CD4-positive, CD25-positive, alpha-beta regulatory T cell (primary cell): ENCODE measurements around the gene OSBP2. TPM values are rescaled to one million over a fixed set of nuclear protein-coding genes. Genes with fewer than 3 reads are reported as not detected.

Experiments used
- ATAC-seq, 2 donors: fragments of 150-1000 bp; cut with Tn5 transposase; one replicate each; pipeline ENCODE4 v1.10.0; 2021; ENCODE audit warnings: low read depth in 2 of 2, moderate number of reproducible peaks in 2 of 2, moderate library complexity in 1 of 2
- DNase-seq, 3 donors: peaks; one replicate each; pipeline versions ENCODE4 v3.0.0 to v3.0.0-alpha.2; 2012 to 2022; ENCODE audit warnings: mixed read lengths in 1 of 3
- H3K27ac ChIP-seq: one replicate; pipeline ENCODE4 v1.7.0; 2013; ENCODE audit warnings: mild to moderate bottlenecking, low read length; ENCODE audit not compliant: insufficient read depth, poor library complexity, severe bottlenecking
- H3K27me3 ChIP-seq: one replicate; pipeline ENCODE4 v1.7.0; 2013; ENCODE audit warnings: low read length; ENCODE audit not compliant: control insufficient read depth, insufficient read depth
- H3K36me3 ChIP-seq: one replicate; pipeline ENCODE4 v1.7.0; 2013; ENCODE audit warnings: mild to moderate bottlenecking, low read length, moderate library complexity; ENCODE audit not compliant: control insufficient read depth, insufficient read depth
- H3K4me1 ChIP-seq: 2 replicates; pipeline ENCODE4 v1.7.0; 2013; ENCODE audit warnings: mild to moderate bottlenecking, low read length; ENCODE audit not compliant: insufficient read depth, control insufficient read depth, poor library complexity, severe bottlenecking
- H3K4me3 ChIP-seq: one replicate; pipeline ENCODE4 v1.7.0; 2013; ENCODE audit warnings: low read depth, mild to moderate bottlenecking, low read length, moderate library complexity
- H3K9me3 ChIP-seq, 2 experiments: 1 replicate in 1 of 2; 2 replicates in 1 of 2; pipeline ENCODE4 v1.7.0; 2013; ENCODE audit warnings: low read length in 2 of 2, mild to moderate bottlenecking in 1 of 2, moderate library complexity in 1 of 2; ENCODE audit not compliant: control insufficient read depth in 2 of 2
- H3K27ac Mint-ChIP-seq, 3 donors: one replicate each; pipeline ENCODE4 v1.8.0; 2020 to 2022; ENCODE audit warnings: mild to moderate bottlenecking in 3 of 3, mixed read lengths in 3 of 3, moderate library complexity in 2 of 3
- H3K27me3 Mint-ChIP-seq: one replicate; pipeline ENCODE4 v1.8.0; 2022; ENCODE audit warnings: mild to moderate bottlenecking, mixed read lengths
- H3K36me3 Mint-ChIP-seq: one replicate; pipeline ENCODE4 v1.8.0; 2020; ENCODE audit warnings: mixed read lengths
- H3K4me1 Mint-ChIP-seq, 4 donors: one replicate each; pipeline ENCODE4 v1.8.0; 2020 to 2022; ENCODE audit warnings: mixed read lengths in 4 of 4, mild to moderate bottlenecking in 1 of 4
- H3K4me3 Mint-ChIP-seq, 4 donors: one replicate each; pipeline ENCODE4 v1.8.0; 2020 to 2022; ENCODE audit warnings: mild to moderate bottlenecking in 4 of 4, mixed read lengths in 4 of 4, moderate library complexity in 3 of 4
- H3K9me3 Mint-ChIP-seq, 7 donors: one replicate each; pipeline ENCODE4 v1.8.0; 2020 to 2022; ENCODE audit warnings: mixed read lengths in 7 of 7, mild to moderate bottlenecking in 3 of 7, moderate library complexity in 2 of 7
- polyA plus RNA-seq, 4 donors: library from polyadenylated mRNA; unstranded; fragments of 300-500 nt; fragmentation: Illumina TruSeq; gene quantifications; one replicate each; pipeline ENCODE4 v1.2.3, GENCODE V29; 2021
- total RNA-seq: library from RNA; stranded (reverse); gene quantifications from one replicate; pipeline ENCODE4 v1.2.3, GENCODE V29; 2022

Gene OSBP2
- total and polyA plus RNA-seq, 5 donors from 2014 or later, result 0.86 to 9.9 (median 1.7) TPM

DNA sequence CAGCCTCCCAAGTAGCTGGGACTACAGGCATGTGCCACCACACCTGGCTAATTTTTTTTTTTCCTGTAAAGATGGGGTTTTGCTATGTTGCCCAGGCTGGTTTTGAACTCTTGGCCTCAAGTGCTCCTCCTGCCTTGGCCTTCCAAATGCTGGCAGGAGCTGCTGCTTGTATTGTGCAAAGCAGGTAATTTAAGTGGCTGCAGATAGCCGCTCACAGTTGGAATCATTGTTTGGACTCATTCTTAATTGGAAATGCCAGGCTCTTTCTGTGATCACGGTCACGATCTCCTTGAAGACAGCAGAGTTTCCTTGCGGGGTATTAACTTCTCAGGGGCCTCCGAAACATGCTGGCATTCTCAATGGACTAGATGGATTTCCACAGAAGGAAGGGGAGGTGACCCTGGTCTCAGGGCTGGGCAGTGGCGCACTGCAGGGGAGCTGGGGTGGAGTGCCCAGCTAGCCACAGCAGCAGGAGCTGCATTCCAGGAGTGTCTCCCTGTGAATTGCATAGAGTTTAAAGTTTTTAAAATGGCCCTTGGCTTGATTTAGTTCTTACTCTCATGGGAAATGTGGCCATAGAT is 137.8 kb downstream of the OSBP2 start:
- Histone ChIP-seq H3K36me3 (no peaks in the 10 kb centered on the region), H3K4me3 (no peak overlapping the region), H3K4me1 (no peaks in the 10 kb centered on the region), H3K9me3 (no peaks in the 10 kb centered on the region), H3K27me3 (peaks cover 2% of the 10 kb centered on the region), H3K27ac (no peak overlapping the region)
- Mint-ChIP-seq H3K4me3 (no peak overlapping the region), H3K4me1 (peaks cover 0 to 4% (median 0%) of the 10 kb centered on the region in 4 donors), H3K27ac (no peak overlapping the region), H3K36me3 (no peaks in the 10 kb centered on the region), H3K9me3 (peaks cover 0 to 6% (median 0%) of the 10 kb centered on the region in 7 donors), H3K27me3 (no peaks in the 10 kb centered on the region)
- DNase-seq, result no peak
- no peak for ATAC-seq

DNA sequence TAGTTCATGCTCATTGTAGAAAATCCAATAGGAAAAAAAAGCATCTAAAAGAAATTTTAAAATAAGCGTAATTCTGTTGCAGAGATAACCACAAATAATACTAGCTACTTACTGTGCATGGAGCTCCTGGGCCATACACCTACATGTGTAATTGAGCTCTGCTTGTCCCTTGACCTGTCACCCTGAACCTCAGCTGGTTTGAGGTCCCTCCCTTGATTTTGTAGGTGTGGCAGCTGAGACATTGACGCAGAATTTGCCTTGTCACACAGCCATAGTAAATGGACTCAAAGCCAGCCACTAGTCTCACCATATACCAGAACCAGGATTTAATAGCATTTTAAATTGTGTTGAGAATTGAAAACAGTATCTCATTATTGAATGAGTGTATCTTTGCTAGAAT is 138.6 kb downstream of the OSBP2 start:
- H3K9me3 Mint-ChIP-seq, result peaks cover 0 to 6% (median 1%) of the 10 kb centered on the region in 7 donors
- H3K4me3 Mint-ChIP-seq, result no peak overlapping the region
- Histone ChIP-seq H3K4me3 (no peak overlapping the region), H3K27me3 (peaks cover 4% of the 10 kb centered on the region), H3K27ac (no peak overlapping the region), H3K36me3 (no peaks in the 10 kb centered on the region), H3K9me3 (peaks cover 4 to 5% of the 10 kb centered on the region in 2 experiments), H3K4me1 (no peaks in the 10 kb centered on the region)
- H3K36me3 Mint-ChIP-seq, result no peaks in the 10 kb centered on the region
- no peak overlapping the region for H3K27ac Mint-ChIP-seq
- peaks cover 0 to 4% (median 0%) of the 10 kb centered on the region in 4 donors for H3K4me1 Mint-ChIP-seq
- DNase-seq (no peak), ATAC-seq (no peak)
- no peaks in the 10 kb centered on the region for H3K27me3 Mint-ChIP-seq

DNA sequence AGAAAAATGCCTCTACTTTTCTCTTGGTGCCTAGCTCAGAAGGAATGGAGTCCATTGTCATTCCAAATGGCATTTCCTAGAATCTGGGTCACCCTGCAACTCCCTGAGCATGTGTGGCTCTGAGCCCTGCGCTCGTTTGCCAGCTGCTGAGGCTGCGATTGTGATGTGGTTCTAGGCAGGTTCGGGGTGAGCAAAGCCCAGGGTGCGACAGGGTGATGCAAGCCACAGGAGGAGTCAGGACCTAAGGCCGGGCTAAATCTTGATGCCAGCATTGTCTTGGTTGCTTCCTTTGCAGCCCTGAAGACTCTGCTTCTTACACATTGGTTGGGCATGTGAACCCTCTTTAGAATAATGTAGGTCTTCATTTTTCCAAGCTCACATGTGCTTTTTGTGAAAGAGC is 142.9 kb downstream of the OSBP2 start:
- no peaks in the 10 kb centered on the region for H3K36me3 ChIP-seq
- ATAC-seq (no peak), DNase-seq (no peak)
- peaks cover 7% of the 10 kb centered on the region in 2 experiments for H3K9me3 ChIP-seq
- H3K27ac Mint-ChIP-seq, result no peak overlapping the region
- peaks cover 4% of the 10 kb centered on the region for H3K27me3 ChIP-seq
- peaks cover 0 to 3% (median 0%) of the 10 kb centered on the region in 4 donors for H3K4me1 Mint-ChIP-seq
- no peak overlapping the region for H3K4me3 ChIP-seq
- H3K4me1 ChIP-seq, result no peaks in the 10 kb centered on the region
- H3K36me3 Mint-ChIP-seq, result no peaks in the 10 kb centered on the region
- H3K27ac ChIP-seq, result no peak overlapping the region
- no peaks in the 10 kb centered on the region for H3K27me3 Mint-ChIP-seq
- no peak overlapping the region for H3K4me3 Mint-ChIP-seq
- peaks cover 0 to 8% (median 3%) of the 10 kb centered on the region in 7 donors for H3K9me3 Mint-ChIP-seq

DNA sequence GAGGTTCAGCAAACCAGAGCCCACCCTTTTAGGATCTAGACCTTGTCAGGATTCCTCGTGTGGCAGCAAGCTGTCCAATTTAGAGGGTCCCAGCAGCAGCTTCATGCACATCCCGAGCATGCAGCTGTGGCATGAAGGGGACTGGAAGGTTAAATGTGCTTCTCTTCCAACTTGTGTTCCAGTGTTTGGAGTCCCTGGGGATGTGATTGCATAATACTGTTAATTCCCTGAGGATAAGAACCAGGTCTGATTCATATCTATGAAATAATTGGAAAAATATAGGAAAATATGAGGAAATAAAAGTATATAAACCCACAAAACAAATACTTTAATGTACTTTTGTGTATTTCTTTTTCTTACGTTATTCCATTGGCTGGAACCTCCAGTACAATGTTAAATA is 143.4 kb downstream of the OSBP2 start:
- Histone ChIP-seq H3K27me3 (peaks cover 4% of the 10 kb centered on the region), H3K4me3 (no peak overlapping the region), H3K36me3 (no peaks in the 10 kb centered on the region), H3K4me1 (no peaks in the 10 kb centered on the region), H3K27ac (no peak overlapping the region), H3K9me3 (peaks cover 7% of the 10 kb centered on the region in 2 experiments)
- no peak overlapping the region for H3K27ac Mint-ChIP-seq
- peaks cover 0 to 3% (median 0%) of the 10 kb centered on the region in 4 donors for H3K4me1 Mint-ChIP-seq
- H3K9me3 Mint-ChIP-seq, result peaks cover 0 to 8% (median 3%) of the 10 kb centered on the region in 7 donors
- H3K36me3 Mint-ChIP-seq, result no peaks in the 10 kb centered on the region
- no peak overlapping the region for H3K4me3 Mint-ChIP-seq
- DNase-seq, result no peak
- no peak for ATAC-seq
- H3K27me3 Mint-ChIP-seq, result no peaks in the 10 kb centered on the region

DNA sequence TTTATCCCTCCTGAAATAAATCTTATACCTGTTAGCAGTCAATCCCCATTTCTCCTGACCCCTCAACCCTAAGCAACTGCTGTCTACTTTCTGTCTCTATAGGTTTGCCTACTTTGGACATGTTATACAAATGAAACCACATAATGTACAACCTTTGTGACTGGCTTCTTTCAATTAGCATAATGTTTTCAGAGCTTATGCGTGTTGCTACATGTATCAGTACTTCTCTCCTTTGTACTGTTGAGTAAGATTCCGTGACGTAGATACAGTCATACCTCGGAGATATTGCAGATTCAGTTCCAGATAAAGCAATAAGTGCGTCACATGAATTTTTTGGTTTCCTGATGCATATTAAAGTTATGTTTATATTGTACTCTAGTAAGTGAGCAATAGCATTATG is 146.6 kb downstream of the OSBP2 start:
- ATAC-seq (peak; percentile 75 to 77), DNase-seq (peak in 2 of 3 donors; percentile 8 to 36)
- Mint-ChIP-seq H3K36me3 (no peaks in the 10 kb centered on the region), H3K4me1 (peaks cover 0 to 3% (median 0%) of the 10 kb centered on the region in 4 donors), H3K27me3 (no peaks in the 10 kb centered on the region), H3K9me3 (peaks cover 0 to 8% (median 3%) of the 10 kb centered on the region in 7 donors), H3K27ac (peak overlapping the region in 2 of 3 donors; percentile 20 to 64), H3K4me3 (peak overlapping the region in 1 of 4 donors; percentile 53)
- Histone ChIP-seq H3K9me3 (peaks cover 7% of the 10 kb centered on the region in 2 experiments), H3K27ac (peak overlapping the region; percentile 51), H3K36me3 (no peaks in the 10 kb centered on the region), H3K27me3 (peaks cover 4% of the 10 kb centered on the region), H3K4me1 (no peaks in the 10 kb centered on the region), H3K4me3 (no peak overlapping the region)

DNA sequence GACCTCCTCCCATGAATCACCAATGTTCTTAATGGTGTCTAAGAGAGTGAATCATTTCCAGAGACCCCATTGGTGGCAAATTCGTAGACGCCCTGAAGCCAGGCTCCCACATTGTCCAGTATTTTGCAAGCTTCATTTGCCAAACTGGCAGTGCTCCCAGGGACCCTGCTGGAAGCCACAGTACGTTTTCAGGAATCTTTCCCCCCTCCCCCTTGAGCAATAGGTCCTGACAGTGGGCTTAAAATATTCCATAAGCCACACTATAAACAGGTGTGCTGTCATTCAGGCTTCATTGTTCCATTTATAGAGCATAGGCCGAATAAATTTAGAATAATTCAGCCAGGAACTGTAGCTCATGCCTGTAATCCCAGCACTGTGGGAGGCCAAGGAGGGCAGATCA is 148.6 kb downstream of the OSBP2 start:
- Mint-ChIP-seq H3K36me3 (no peaks in the 10 kb centered on the region), H3K4me1 (peaks cover 0 to 3% (median 0%) of the 10 kb centered on the region in 4 donors), H3K27me3 (no peaks in the 10 kb centered on the region), H3K4me3 (no peak overlapping the region), H3K9me3 (peaks cover 0 to 10% (median 3%) of the 10 kb centered on the region in 7 donors), H3K27ac (peak overlapping the region in 1 of 3 donors; percentile 49)
- Histone ChIP-seq H3K36me3 (no peaks in the 10 kb centered on the region), H3K4me3 (no peak overlapping the region), H3K27me3 (no peaks in the 10 kb centered on the region), H3K27ac (no peak overlapping the region), H3K9me3 (peaks cover 3 to 4% of the 10 kb centered on the region in 2 experiments), H3K4me1 (no peaks in the 10 kb centered on the region)
- ATAC-seq (no peak), DNase-seq (no peak)

DNA sequence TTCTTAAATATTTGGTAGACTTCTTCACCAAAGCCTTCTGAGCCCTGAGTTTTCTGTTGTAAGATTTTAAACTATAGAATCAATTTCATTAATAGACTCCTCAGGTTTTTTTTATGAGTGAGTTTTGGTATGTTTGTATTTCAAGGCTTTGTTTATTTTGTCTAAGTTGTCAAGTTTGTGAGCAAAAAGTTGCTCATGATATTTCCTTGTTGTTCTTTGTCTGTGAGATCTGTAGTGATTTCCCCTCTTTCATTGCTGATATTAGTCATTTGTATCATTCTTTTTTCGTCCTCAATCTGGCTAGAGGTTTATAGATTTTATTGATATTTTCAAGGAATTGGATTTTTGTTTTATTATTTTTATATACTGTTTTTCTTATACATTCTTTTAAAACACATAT is 152.9 kb downstream of the OSBP2 start:
- Histone ChIP-seq H3K9me3 (no peaks in the 10 kb centered on the region), H3K4me1 (no peaks in the 10 kb centered on the region), H3K27ac (no peak overlapping the region), H3K4me3 (no peak overlapping the region), H3K36me3 (no peaks in the 10 kb centered on the region), H3K27me3 (peaks cover 2% of the 10 kb centered on the region)
- no peak overlapping the region for H3K27ac Mint-ChIP-seq
- H3K36me3 Mint-ChIP-seq, result no peaks in the 10 kb centered on the region
- no peaks in the 10 kb centered on the region for H3K4me1 Mint-ChIP-seq
- no peak overlapping the region for H3K4me3 Mint-ChIP-seq
- ATAC-seq (no peak), DNase-seq (no peak)
- peaks cover 0 to 13% (median 1%) of the 10 kb centered on the region in 7 donors for H3K9me3 Mint-ChIP-seq
- H3K27me3 Mint-ChIP-seq, result peaks cover 6% of the 10 kb centered on the region

DNA sequence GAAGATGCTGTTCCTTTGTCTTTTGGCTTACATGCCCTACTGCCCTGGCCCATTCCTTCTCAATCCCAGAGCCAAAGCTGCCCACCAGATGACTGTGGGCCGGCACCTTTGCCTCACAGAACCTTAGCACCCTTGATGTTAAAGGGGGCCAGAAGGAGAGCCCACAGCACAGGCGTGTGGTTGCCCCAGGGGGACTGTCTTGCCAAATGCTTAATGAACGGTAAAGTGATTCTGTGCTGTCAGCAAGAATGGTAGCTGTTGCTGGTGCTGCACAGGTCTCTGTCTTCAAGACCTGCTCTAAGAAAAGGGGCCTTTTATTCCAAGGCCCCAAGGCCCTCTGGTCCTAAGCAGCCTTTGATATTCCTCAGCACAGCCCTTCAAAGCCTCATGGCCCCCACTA is 160.6 kb downstream of the OSBP2 start:
- DNase-seq (no peak), ATAC-seq (no peak)
- Histone ChIP-seq H3K4me1 (no peaks in the 10 kb centered on the region), H3K27me3 (peaks cover 4% of the 10 kb centered on the region), H3K27ac (no peak overlapping the region), H3K9me3 (no peaks in the 10 kb centered on the region), H3K4me3 (no peak overlapping the region), H3K36me3 (no peaks in the 10 kb centered on the region)
- no peaks in the 10 kb centered on the region for H3K4me1 Mint-ChIP-seq
- H3K27me3 Mint-ChIP-seq, result no peaks in the 10 kb centered on the region
- no peak overlapping the region for H3K27ac Mint-ChIP-seq
- no peaks in the 10 kb centered on the region for H3K36me3 Mint-ChIP-seq
- H3K4me3 Mint-ChIP-seq, result no peak overlapping the region
- peaks cover 0 to 13% (median 0%) of the 10 kb centered on the region in 7 donors for H3K9me3 Mint-ChIP-seq
